ENCODE measurements around the gene TECPR2.
A peak's percentile ranks its signal among the peaks of the same experiment; 100 is the strongest.

TECPR2 gene

DNA sequence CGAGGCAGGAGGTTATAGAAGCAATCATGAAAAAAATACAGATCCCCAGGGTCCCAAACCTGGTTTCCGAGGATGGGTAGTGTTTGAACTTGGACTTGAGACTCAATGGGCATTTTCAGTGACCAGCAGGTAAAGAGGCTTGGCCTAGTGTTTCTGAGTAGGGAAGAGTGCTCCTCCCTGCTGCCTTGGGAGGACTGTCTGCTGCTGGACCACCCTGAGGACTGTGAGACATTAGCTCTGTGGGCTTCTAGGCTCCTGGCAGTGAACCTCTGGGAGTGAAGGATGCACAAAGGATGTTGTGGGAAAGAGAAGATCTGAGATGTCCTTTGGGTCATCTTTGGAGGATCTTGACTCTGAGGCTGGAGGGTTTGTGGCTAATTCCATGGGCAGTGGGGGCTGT, 116.4 kb downstream of the TECPR2 start:
- DNase-seq, result no peak

DNA sequence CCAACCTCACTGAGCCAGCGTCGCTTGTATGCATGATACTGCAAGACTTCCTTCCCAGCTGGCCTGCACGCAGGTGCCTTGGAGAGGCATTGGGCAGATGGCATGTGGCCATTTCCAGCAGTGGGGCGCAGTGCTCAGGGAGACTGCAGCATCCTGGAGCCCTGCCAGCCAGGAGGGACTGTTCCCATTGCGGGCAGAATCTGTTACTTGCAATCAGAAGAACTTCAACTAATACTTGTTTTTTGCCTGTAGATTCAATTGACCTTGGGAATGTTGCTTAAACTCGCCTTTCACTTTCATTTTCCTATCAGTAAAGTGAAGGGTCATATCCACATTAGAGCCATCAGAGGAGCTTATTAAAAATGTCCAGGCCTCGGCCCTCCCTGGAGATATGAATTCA, 117.0 kb downstream of the TECPR2 start:
- DNase-seq, result peak; percentile 21

DNA sequence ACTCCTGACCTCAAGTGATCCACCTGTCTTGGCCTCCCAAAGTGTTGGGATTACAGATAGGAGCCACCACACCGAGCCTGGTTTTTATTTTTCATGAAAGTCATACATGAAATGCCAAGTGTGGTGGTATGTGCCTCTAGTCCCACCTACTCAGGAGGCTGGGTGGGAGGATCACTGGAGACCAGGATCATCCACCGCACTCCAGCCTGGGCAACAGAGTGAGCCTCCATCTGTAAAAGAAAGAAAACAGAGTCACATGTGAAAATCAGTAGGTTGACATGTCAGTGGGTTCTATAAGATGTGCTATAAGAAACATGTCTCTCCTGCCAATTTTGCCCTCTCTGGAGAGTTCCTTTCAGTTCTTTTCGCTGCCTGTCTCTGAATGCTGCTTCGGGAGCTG, 118.6 kb downstream of the TECPR2 start:
- DNase-seq, result no peak

DNA sequence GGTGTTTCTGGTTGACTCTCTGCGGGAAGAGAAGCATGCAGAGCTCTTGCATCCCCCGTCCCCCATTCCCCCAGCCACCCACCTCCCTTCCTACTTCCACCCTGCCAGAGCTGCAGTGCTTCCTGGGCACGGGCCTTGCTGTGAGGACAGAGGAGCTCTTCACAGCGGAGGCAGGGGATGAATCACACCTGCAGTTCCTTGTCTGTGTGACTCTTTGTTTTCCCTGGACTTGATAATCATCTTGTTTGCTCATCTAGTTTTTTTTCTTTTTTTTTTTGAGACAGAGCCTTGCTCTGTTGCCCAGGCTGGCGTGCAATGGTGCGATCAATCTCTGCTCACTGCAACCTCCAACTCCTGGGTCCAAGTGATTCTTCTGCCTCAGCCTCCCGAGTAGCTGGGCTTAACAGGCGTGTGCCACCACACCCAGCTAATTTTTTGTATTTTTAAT, 119.1 kb downstream of the TECPR2 start:
- peak; percentile 20 for DNase-seq

DNA sequence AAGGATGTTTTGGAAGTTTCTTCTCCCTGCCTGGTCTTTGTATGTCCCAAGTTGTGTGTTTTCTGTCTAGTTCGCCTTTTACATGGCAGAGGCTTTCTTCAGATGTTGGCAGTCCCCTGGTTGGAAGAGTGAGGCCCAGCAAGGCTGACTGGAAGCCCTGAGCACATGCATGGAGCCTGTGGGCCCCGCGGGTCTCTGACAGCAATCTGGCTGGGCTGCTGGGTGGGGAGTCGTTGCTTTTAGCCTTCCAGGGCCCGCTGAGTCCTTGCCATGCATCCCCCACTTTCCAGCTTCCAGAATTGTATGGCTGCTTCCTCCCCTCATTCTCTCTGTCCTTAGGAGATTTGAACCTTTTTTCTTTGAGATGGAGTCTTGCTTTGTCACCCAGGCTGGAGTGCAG, 121.6 kb downstream of the TECPR2 start:
- no peak for DNase-seq

DNA sequence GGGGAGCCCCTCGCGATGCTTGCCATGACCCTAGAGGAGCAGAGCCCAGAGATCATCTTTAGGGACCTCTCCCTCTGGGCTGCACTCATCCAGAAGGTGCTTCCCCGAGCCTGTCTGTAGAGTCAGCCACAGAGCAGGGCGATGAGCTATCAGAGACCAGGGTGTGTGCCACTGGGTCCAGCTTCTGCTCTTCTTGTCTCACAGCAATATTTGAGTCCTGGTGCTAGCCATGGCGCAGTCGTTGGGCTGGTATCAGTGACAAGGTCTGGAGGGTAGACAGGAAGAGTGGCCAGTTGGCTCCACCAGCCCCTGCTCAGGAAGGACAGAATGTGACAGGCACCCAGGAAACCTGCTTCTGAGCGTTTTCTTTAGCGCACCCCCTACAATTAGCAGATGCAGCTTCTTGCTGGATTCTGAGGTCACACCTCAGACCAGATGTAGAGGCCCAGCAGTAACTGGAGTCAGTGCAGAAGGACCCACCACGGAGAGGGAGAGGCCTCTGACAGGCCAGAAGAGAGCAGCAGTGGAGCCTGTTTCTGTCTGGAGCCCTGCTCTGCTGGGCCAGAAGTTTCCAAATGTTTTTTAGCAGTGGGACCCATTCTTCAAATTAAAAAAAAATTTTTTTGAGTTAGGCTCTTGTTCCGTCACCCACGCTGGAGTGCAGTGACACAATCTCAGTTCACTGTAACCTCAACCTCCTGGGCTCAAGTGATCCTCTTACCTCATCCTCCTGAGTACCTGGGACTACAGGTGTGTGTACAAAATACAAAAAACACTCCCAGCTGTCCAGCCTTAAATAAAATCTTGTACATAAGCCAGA, 123.2 kb downstream of the TECPR2 start:
- DNase-seq, result no peak

DNA sequence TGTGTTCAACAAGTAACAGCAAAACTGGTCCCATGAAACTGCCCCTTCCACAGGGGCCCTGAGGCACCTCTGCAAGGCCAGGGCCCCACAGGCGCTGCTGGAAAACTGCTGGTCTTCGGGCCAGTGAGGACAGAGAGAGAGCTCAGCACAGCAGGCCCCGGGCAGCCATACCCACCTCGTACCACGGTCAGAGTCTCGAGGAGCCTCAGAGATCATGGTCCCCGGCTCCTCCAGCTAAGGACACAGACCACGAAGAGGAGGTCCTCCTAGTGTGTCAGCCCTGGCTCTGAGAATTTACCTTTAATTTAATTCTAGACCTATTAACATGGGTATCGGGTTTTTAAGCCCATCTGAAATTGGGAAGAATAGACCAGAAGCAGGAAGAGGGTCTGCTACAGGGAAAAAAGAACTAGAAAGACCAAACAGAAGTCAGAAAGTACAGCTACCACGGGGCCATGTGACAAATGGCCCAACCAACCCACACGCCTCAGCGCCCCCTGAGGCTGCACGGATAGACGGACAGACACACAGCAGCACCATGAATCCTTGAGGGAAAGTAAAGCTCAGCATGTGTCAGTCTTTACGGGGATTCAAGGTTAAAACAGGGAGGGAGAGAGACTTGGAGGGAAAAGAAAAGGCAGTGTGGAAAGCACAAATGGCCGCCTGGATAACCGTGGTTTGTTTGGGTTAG, 123.9 kb downstream of the TECPR2 start:
- DNase-seq, result no peak

DNA sequence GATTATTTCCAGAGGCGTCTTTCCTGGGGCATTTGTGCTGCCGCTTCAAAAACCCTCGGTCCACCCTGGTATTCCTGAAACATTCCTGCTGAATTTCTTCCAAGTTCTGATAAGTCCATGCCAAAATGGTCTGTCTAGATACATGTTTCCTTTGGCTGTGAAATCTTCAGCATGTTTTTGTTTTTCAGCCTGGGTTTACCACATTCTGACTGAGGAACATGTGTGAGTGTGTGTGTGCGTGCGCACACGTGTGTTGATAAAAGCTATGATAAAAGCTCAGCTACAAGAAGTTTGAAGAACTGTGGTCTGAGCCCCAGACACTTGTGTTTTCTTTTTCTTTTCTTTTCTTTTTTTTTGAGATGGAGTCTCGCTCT, 124.5 kb downstream of the TECPR2 start:
- DNase-seq, result no peak

DNA sequence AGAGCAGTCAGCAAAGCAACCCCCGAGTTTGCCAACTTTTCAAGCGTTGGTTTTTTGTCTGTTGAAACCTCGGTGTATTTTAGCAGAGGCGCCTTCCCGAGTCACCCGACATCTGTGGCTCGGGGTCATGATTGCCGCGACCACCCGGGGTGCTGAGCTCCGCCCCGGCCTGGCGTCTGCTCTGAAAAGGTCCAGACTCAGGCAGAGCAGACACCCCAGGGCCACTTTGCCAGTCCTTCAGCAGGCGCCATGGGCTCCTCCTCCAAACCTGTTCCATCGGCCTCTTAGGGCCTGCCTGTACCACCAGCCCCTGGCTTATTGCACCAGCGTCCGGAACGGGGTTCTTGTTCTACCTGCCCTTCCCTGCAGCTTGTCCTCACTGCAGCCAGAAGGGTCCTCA, 127.7 kb downstream of the TECPR2 start:
- peak; percentile 28 for DNase-seq

DNA sequence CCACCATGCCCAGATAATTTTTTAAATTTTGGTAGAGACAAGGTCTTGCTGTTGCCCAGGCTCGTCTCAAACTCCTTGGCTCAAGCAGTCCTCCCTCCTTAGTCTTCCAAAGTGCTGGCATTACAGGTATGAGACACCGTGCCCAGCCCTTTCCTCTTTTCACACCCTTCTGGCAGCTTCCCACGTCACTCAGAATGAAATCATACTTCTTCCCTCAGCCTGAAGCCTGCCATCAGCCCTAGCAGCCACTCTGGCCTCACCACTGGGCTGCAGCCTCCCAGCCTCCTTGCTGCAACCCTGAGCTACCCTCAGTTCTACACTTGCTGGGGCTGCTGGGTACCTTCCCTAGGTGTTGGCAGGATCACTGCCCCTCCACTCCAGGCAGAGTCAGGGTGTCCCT, 128.6 kb downstream of the TECPR2 start:
- no peak for DNase-seq

DNA sequence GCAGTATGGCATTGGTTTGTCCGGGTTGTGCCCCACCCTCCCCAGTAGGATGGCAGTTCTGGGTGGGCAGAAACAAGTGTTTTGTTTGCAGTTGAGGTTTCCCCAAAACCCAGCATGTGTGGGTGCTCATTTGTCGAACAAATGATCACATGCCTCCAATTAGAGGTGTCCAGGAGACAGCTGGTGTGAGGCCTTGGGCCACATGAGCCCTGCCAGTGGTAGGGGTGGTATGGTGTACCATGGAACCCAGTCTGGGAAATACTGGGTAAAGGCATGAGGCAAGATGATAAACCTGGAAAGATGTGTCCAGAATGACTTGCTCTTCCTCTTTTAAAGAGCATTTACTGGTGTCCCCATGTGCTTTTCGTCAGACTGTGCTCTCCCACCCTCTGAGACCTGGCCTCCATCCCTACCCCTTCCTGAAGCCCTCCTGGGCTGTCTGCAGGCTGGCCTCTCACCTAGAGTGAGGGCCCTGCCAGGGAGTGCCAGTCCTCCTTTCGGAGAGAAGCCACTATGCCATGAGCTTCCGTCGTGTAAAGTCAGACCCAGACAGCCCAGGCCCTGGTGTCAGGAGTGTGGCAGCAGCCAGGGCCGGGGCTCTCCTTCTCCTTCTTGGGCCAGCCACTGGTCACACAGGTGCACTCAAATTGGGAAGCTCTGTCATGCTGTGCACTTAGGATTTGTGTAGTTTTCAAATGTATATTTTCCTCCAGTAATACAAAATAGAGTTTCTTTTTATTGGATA, 129.2 kb downstream of the TECPR2 start:
- no peak for DNase-seq

DNA sequence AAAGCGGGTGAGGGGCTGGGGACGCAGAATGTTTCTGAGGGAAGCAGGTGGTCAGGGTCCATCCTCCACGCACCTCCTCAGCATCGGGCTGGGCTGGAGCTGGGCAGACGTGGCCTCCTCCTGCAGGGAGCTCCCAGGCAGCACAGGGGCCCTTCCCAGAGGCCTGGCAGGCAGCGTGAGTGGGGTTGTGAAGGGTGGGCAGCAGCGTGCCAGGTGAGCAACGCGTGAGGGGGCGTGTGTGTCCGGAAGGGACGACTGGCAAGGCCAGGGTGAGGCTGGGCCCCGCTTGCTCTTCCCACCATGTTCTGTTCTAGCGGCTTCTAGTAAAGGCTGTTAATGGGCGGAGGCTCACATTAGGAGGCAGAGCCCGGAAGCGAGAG, 129.8 kb downstream of the TECPR2 start:
- no peak for DNase-seq

DNA sequence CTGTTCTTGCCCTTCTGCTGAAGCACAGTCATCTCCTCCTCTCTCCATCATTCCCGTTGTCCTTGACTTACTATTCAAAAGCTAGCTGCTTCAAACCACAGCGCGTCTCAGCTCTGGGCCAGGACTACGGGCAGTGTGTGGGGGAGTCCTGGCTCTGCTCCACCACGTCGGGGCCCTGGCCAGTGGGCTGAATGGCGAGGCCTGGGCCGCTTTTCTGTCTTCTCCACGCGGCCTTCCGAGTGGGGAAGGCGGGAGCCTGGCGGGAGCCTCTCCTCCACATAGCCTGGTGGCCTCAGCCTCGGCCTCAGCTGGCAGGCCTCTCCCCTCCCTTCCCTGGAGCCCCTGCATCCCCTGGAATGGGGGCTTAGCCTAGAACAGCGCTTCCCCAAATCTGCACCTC, 130.4 kb downstream of the TECPR2 start:
- DNase-seq, result no peak

DNA sequence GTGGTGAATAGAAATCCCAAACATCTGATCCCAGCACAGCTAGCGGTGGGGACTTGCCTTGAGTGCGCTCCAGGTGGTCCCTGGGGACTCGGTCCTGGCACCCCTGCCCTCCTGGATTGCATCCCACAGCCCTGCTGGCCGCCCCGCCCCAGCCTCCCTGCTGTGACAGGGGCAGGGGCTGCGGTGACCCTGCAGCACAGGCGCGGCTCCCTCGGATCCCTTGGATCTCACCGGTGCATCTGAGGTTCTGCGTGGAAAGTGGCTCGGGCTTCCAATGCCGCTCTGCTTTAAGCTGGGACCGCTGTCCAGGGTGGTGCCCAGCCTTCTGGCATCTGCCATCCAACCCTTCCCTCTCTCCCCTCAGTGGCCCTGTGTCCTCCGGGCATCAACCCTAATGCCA, 130.8 kb downstream of the TECPR2 start:
- DNase-seq, result no peak

DNA sequence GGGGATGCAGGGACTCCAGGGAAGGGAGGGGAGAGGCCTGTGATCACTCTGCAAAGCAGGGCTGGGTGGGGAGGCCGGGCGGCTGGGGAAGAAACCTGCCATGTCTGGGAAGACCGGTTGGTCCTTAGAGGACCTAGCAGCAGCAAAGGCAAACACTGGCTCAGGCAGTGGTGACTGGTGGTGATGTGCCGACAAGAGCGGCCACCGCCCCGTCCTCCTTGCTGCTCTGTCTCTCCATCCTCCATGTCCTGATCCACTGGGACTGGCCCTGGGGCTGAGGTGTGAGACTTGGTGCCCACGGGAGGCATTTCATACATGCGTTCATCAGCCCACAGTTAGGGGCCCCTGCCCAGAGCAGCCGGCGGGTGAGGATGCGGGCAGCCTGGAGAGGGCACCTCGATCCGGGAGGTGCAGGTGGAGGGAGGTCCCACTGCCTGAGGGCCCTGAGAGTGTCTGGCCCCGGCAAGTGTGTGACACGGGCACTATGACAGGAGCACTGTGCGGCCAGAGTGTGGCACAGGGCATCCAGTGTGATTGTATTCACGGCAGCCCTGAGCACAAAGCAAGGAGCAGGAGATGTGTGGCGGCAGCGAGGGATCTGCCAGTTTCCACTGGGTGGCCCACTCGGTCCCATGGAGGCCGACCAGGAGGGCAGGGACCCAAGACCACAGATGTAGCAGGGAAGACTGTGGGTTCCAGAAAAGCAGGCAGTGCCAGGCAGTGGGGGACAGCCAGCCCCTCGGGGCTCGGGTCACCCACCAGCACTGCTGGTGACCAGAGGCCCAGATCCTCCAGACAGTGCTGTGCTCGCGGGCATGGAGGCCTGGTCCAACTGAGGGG, 133.0 kb downstream of the TECPR2 start:
- no peak for DNase-seq

DNA sequence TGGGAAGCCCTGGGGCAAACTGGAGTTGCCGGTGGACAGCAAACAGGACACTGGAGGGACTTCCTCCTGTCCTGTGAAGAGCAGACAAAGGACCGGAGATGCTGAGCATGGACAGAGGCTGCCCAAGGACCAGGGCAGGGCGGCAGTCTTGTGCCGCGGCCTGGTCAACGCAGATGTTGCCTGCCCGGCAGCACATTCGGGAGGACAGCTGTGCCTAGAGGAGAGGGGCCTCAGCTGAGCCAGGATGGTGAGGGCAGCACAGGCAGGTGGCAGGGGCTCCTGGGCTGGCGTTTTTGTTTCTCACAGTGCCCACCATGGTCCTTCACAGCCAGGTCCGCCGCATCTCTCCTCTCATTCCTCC, 133.6 kb downstream of the TECPR2 start:
- no peak for DNase-seq

DNA sequence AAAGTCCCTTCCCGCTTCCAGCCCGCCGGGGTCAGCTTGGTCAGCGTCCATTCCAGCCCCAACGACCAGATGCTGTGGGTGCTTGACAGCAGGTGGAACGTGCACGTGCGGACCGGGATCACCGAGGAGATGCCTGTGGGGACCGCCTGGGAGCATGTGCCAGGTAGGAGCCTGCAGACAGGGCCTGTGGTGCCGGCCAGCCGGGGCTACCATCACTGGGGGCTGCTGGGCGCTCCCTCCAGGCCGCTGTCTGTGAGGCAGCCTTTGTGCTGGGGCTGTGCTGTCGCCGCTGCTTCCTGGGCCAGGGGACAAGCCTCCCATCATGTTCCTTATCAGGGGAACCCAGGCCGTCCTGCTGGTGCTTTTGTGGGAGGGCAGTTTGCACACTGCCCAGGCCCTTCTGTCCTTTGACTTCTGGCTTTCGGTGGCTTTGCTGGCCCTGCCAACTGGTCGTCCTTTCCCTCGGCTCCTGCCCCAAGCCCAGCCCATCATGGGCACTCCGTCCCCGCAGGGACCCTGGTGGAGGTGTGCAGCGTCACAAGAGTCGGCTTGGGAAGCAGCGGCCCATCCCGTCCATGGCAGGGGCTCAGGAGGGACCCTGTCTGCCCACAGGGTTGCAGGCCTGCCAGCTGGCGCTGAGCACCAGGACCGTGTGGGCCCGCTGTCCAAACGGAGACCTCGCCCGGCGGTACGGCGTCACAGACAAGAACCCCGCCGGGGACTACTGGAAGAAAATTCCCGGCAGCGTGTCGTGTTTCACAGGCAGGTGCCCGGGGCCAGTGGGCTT, 134.4 kb downstream of the TECPR2 start:
- DNase-seq, result no peak

DNA sequence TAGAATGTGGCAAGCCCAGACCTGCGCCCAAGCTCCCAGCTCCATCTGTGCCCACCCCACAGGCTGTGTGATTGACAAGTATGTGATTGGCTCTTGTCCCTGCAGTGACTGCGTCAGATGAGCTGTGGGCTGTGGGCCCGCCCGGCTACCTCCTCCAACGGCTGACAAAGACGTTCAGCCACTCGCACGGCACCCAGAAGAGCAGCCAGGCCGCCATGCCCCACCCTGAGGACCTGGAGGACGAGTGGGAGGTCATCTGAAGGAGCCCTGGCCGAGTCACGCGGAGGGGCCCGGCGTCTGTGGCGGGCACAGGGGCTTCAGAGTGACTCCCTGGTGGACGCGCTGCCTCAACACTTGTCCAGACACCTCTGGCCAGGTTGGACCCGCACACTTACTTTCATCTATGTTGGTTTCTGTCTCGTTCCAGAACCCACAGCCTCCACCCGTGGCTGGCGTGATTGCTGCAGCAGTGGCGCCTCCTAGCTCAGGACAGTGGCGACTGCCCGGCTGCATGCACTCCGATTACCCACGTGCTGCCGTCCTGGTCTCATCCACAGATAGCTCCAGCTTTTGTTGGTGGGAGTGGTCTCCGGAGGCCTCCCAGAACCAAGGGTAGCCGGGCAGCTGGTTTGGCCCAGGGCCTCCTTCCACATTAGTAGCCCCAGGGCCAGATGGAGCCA, 135.4 kb downstream of the TECPR2 start:
- DNase-seq, result no peak

DNA sequence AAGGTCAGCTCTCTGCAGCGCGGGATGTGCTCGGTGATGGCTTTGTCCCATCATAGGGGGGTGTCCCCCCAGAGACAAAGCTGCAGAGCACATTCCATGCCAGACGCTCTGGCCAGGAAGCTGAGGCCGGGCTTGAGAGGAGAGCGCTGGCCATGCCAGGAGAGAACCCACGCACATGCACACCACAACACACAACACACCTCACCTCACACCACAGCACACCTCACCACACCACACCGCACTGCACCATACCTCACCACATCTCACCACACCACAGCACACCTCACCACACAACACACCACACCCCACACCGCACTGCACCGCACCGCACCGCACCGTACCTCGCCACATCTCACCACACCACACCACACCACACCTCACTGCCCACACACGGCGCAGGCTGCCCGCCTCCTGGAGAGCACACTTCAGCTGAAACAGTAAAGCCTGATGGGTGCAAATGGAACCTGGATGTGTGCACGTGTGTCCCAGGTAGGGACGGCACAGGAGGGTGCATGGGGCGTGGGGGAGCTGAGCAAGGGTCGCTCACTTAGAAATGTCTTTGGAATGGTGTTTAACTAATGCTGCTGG, 136.0 kb downstream of the TECPR2 start:
- no peak for DNase-seq

DNA sequence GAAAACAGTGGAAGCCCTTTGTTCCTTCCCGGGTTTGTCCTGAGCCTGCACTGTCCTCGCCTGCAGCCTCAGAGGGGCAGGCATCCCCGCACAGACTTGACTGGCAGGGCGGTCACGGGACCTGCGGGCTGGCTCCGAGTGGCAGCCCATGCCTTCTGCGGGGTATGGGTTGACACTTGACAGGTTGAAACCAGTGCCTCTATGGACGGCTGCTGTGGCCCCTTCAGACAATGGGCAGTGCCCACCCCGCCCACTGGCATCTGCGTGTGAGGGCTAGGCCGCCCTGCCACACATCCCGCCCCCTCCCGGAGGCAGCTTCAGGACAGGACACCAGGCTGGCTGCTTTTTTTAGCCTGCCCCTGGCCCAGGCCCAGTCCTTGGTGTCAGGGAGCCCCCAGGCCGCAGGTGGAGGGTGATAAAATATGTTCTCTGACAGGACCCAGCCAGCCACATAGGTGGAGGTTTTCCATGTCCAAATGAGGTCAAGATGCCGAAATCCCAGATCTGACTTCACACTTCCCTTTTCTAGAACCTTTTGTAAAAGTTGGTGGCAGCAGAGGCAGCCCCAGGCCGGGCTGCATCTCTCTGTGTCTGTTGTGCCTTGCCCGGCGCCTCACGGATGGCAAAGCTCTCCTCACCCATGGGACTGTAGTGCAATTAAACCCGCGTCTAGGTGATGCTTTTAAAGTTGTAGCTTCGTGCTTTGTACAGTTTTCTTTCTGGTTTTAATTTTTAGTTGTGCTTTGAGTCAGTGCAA, 136.8 kb downstream of the TECPR2 start:
- DNase-seq, result no peak
